ENCODE results near the gene CERS5.

Gene CERS5, protein sequence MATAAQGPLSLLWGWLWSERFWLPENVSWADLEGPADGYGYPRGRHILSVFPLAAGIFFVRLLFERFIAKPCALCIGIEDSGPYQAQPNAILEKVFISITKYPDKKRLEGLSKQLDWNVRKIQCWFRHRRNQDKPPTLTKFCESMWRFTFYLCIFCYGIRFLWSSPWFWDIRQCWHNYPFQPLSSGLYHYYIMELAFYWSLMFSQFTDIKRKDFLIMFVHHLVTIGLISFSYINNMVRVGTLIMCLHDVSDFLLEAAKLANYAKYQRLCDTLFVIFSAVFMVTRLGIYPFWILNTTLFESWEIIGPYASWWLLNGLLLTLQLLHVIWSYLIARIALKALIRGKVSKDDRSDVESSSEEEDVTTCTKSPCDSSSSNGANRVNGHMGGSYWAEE

DNA sequence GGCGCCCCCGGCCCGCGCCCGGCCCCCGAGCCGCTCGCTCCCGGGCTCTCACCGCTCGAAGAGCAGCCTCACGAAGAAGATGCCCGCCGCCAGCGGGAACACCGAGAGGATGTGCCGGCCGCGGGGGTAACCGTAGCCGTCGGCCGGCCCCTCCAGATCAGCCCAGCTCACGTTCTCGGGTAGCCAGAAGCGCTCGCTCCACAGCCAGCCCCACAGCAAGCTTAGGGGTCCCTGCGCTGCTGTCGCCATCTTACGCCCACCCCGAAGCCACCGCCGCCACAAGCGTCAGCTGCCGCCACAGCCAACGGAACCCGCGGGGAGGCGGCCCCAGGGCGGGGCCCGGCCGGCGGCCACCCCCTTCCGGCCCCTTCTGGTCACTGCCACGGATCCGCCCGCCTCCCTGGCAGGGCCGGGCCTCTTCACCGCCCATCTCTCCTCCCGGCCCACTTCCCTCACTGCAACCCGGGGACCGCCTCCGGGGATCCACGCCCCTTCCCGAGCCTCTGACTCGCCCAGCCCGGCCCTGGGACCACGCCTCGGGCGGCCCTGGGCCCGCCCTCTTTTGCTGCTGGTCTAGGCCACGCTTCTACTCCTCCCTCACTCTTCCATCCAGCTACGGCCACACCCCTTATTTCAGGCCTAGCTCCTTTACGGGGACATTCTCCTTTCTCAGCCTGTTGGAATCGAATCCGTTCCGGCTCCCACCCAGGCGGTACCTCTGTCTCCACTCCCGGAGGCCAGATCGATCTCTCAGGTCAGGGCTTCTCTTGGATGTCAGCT lies at the start of gene CERS5:
CERS5 (minus strand) TSS at position 321 of the 780 bp plus-strand sequence; CDS start at position 249, 72 bp downstream.
- TF ChIP-seq, protein P1, sequence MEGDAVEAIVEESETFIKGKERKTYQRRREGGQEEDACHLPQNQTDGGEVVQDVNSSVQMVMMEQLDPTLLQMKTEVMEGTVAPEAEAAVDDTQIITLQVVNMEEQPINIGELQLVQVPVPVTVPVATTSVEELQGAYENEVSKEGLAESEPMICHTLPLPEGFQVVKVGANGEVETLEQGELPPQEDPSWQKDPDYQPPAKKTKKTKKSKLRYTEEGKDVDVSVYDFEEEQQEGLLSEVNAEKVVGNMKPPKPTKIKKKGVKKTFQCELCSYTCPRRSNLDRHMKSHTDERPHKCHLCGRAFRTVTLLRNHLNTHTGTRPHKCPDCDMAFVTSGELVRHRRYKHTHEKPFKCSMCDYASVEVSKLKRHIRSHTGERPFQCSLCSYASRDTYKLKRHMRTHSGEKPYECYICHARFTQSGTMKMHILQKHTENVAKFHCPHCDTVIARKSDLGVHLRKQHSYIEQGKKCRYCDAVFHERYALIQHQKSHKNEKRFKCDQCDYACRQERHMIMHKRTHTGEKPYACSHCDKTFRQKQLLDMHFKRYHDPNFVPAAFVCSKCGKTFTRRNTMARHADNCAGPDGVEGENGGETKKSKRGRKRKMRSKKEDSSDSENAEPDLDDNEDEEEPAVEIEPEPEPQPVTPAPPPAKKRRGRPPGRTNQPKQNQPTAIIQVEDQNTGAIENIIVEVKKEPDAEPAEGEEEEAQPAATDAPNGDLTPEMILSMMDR (IDR thresholded peaks at IDR 0.05; ENCODE audit: insufficient read depth, low read length, poor library complexity, severe bottlenecking), result no peak
- Histone ChIP-seq H3K4me3 (replicated peaks; ENCODE audit: low read depth, low read length) (peak within 1 kb of the TSS; percentile 90), H3K27me3 (replicated peaks; ENCODE audit: control insufficient read depth, insufficient read depth, low read length) (no peaks in the 10 kb centered on the region), H3K36me3 (ENCODE audit: control insufficient read depth, insufficient read depth, low read length) (no peaks in the 10 kb centered on the region)
- peak; percentile 99 for DNase-seq (ENCODE audit: extremely low read depth, insufficient read length)

DNA sequence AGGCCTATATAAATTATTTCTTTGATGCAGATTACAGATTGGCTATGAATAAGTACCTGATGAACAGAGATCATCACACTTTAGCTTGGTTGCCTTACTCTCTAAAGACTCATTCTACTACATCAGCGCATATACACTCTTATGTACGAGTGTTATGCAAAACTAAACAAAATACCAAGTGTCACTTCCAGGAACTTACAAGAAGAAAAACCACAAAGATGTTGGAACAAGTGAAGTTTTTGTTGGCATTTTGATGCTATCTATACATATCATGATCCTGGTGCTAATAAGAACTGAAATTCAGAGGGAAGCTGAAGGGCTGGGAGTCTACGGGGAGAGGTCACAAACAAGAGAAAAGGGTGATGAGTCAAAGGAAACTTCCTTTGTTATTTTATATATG lies 47.9 kb upstream of the CERS5 start:
- no peak overlapping the region for H3K4me3 ChIP-seq (replicated peaks; ENCODE audit: low read depth, low read length)
- TF ChIP-seq, protein P1 (IDR thresholded peaks at IDR 0.05; ENCODE audit: insufficient read depth, low read length, poor library complexity, severe bottlenecking), result no peak
- H3K36me3 ChIP-seq (ENCODE audit: control insufficient read depth, insufficient read depth, low read length), result peaks cover 4% of the 10 kb centered on the region
- no peaks in the 10 kb centered on the region for H3K27me3 ChIP-seq (replicated peaks; ENCODE audit: control insufficient read depth, insufficient read depth, low read length)
- no peak for DNase-seq (ENCODE audit: extremely low read depth, insufficient read length)

DNA sequence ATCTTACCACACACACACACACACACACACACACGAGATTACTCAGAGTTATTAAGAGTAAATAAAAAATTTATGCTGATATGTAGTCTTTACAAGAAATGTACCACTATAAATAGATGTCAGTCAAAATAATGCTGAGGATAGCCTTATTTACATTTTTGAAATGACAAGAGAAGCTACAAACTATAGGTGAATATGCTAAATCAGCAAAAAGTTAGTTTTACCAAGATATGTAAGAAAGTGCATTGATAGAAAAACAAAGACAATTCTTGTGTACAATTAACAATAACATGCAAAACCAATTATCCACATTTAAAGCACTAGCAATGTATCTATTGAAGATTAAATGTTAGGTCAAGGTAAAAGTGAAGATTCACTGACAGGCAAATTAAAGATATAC lies 46.8 kb upstream of the CERS5 start:
- H3K36me3 ChIP-seq (ENCODE audit: control insufficient read depth, insufficient read depth, low read length), result peaks cover 4% of the 10 kb centered on the region
- TF ChIP-seq, protein P1 (IDR thresholded peaks at IDR 0.05; ENCODE audit: insufficient read depth, low read length, poor library complexity, severe bottlenecking), result no peak
- no peaks in the 10 kb centered on the region for H3K27me3 ChIP-seq (replicated peaks; ENCODE audit: control insufficient read depth, insufficient read depth, low read length)
- DNase-seq (ENCODE audit: extremely low read depth, insufficient read length), result no peak
- no peak overlapping the region for H3K4me3 ChIP-seq (replicated peaks; ENCODE audit: low read depth, low read length)

DNA sequence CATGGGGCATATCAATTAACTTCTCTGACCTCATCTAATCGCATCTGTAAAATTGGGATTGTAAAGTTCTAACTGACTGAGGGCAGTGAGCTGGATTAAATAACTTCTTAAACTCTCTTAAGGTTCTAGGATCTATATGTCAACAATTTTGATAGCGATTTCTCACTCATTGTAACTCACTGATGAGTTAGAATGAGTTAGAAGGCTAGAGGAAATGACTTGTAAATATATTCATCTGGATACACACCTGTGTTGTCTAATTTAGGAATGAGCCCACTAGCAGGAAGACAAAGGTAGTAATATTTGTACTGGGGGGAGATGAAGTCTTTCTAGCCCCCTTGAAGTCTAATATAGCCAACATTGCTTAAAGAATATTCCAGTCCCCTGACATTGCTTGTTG lies 46.3 kb upstream of the CERS5 start:
- TF ChIP-seq, protein P1 (IDR thresholded peaks at IDR 0.05; ENCODE audit: insufficient read depth, low read length, poor library complexity, severe bottlenecking), result no peak
- no peak for DNase-seq (ENCODE audit: extremely low read depth, insufficient read length)
- Histone ChIP-seq H3K27me3 (replicated peaks; ENCODE audit: control insufficient read depth, insufficient read depth, low read length) (no peaks in the 10 kb centered on the region), H3K36me3 (ENCODE audit: control insufficient read depth, insufficient read depth, low read length) (peaks cover 4% of the 10 kb centered on the region), H3K4me3 (replicated peaks; ENCODE audit: low read depth, low read length) (no peak overlapping the region)

DNA sequence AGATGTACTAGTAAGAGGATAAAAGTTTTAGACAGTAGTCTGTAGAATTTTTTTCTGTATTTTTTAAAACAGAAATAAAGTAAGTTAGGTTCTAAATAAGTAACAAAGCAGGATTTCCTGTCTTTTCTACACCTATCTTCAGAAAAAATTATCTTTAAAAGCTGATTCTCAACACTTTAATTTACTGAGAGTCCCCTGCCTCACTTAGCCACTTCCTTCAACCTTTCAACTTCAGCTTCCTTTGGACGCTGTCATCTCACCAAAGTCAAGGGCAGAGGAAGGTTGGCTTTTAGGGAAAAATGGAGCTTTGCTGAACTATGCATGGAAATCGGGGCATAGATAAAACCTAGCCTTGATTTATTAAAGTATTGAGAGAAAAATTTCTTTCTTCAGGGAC lies 44.9 kb upstream of the CERS5 start:
- no peak for DNase-seq (ENCODE audit: extremely low read depth, insufficient read length)
- H3K36me3 ChIP-seq (ENCODE audit: control insufficient read depth, insufficient read depth, low read length), result no peaks in the 10 kb centered on the region
- H3K27me3 ChIP-seq (replicated peaks; ENCODE audit: control insufficient read depth, insufficient read depth, low read length), result no peaks in the 10 kb centered on the region
- TF ChIP-seq, protein P1 (IDR thresholded peaks at IDR 0.05; ENCODE audit: insufficient read depth, low read length, poor library complexity, severe bottlenecking), result no peak
- no peak overlapping the region for H3K4me3 ChIP-seq (replicated peaks; ENCODE audit: low read depth, low read length)

All from GM06990 (cell line).